Rectal smooth muscle tissue (tissue), 1 donor: Measurements from ENCODE around the gene TMEM43.
A peak's percentile ranks its signal among the peaks of the same experiment; 100 is the strongest.

Source experiments
- H3K27ac ChIP-seq: one replicate; pipeline ENCODE4 v1.7.0; 2013; ENCODE audit warnings: low read depth, low read length, inconsistent platforms
- H3K27me3 ChIP-seq: one replicate; pipeline ENCODE4 v1.7.0; 2013; ENCODE audit warnings: low read length; ENCODE audit not compliant: control insufficient read depth, insufficient read depth
- H3K36me3 ChIP-seq: one replicate; pipeline ENCODE4 v1.7.0; 2013; ENCODE audit warnings: low read length; ENCODE audit not compliant: control insufficient read depth, insufficient read depth
- H3K4me1 ChIP-seq: one replicate; pipeline ENCODE4 v1.7.0; 2013; ENCODE audit warnings: low read length; ENCODE audit not compliant: control insufficient read depth, insufficient read depth
- H3K4me3 ChIP-seq: one replicate; pipeline ENCODE4 v1.7.0; 2013; ENCODE audit warnings: low read length
- H3K9ac ChIP-seq: one replicate; pipeline ENCODE4 v1.7.0; 2013; ENCODE audit warnings: low read length

The TMEM43 gene

GRCh38 chr3:14125193-14126016 lies 553 bp downstream of the TMEM43 start:
- Histone ChIP-seq H3K9ac (peak overlapping the region; percentile 89), H3K4me1 (peaks cover 24% of the 10 kb centered on the region), H3K27ac (peak overlapping the region; percentile 95), H3K4me3 (peak overlapping the region; percentile 92), H3K27me3 (no peaks in the 10 kb centered on the region), H3K36me3 (peaks cover 16% of the 10 kb centered on the region)

GRCh38 chr3:14126017-14126886 lies 1.4 kb downstream of the TMEM43 start:
- peaks cover 24% of the 10 kb centered on the region for H3K4me1 ChIP-seq
- peak overlapping the region; percentile 13 for H3K9ac ChIP-seq
- H3K27ac ChIP-seq: peak overlapping the region; percentile 95
- peaks cover 24% of the 10 kb centered on the region for H3K36me3 ChIP-seq
- peak overlapping the region; percentile 92 for H3K4me3 ChIP-seq
- no peaks in the 10 kb centered on the region for H3K27me3 ChIP-seq

- H3K4me1 ChIP-seq: peaks cover 24% of the 10 kb centered on the region
These were observed 2.1 kb downstream of the TMEM43 start for GRCh38 chr3:14126887-14127505.

DNA sequence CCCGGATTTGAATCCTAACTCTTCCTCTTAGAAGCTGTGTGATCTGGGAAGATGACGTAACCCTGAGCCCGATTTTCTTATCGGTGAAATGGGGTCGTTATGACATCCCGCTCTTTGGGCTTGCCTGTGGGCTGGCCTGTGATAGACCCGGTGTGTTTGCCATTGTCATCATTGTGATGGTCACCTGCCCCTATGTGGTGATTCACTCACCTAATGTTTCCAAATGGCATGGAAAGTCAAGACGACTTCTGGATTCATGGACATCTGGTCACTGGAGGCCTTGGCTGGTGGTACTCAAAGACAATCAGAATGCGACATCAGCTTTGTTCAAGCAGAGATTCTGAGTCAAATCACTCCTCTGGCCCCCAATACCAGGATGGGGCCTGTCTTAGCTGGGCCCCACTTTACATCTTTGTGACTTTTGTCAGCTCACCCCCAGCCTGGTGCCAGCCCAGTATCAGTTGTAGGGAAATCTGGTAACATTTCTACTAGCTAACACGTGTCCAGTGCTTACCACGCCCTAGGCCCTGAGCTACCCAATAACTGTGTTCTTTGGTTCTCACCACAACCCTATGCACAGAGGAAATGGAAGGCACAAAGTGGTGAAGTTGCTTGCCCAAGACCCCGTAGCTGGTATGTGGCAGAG lies 2.8 kb downstream of the TMEM43 start:
- Histone ChIP-seq H3K4me3 (no peak overlapping the region), H3K27me3 (no peaks in the 10 kb centered on the region), H3K4me1 (peaks cover 24% of the 10 kb centered on the region), H3K27ac (peak overlapping the region; percentile 25), H3K9ac (no peak overlapping the region), H3K36me3 (peaks cover 37% of the 10 kb centered on the region)

More at GRCh38 chr3:14126887-14127505, 2.1 kb downstream of the TMEM43 start:
- H3K27ac ChIP-seq: peak overlapping the region; percentile 95
- no peak overlapping the region for H3K9ac ChIP-seq
- no peaks in the 10 kb centered on the region for H3K27me3 ChIP-seq
- H3K4me3 ChIP-seq: peak overlapping the region; percentile 92
- peaks cover 30% of the 10 kb centered on the region for H3K36me3 ChIP-seq

DNA sequence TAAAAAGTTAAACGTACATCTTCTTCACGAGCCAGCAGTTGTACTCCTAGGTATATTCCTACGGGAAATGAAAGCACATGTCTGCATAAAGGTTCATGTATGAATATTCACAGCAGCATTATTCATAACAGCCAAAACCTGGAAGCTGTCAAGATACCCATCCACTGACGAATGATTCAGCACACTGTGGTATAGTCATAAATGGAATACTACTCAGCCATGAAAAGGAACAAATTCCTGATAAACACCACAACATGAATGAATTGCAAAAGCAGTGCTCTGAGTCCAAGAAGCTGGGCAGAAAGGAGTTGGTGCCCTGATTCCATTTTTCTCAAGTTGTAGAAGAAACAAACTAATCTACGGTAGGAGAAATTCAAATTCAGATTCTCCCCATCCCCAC lies 3.9 kb downstream of the TMEM43 start:
- Histone ChIP-seq H3K27ac (no peak overlapping the region), H3K27me3 (no peaks in the 10 kb centered on the region), H3K9ac (no peak overlapping the region), H3K4me1 (peaks cover 21% of the 10 kb centered on the region), H3K4me3 (no peak overlapping the region), H3K36me3 (peaks cover 47% of the 10 kb centered on the region)

DNA sequence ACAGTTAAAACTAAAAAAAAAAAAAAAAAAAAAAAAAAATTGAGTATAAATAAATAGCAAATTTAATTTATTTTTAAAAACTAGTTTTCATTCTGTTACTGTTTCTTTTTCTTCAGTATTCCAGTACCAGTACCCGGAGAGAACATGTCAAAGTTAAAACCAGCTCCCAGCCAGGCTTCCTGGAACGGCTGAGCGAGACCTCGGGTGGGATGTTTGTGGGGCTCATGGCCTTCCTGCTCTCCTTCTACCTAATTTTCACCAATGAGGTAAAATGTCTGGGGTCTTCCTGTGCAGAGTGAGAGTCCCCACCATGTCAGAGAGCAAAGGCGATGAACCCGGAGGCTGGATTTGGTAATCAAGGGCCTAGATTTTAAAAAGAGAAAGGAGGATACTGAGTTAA lies 4.4 kb downstream of the TMEM43 start:
- Histone ChIP-seq H3K4me3 (no peak overlapping the region), H3K36me3 (peaks cover 51% of the 10 kb centered on the region), H3K4me1 (peaks cover 19% of the 10 kb centered on the region), H3K9ac (no peak overlapping the region), H3K27me3 (no peaks in the 10 kb centered on the region), H3K27ac (no peak overlapping the region)

GRCh38 chr3:14130230-14130629 lies 5.4 kb downstream of the TMEM43 start:
- Histone ChIP-seq H3K27me3 (no peaks in the 10 kb centered on the region), H3K9ac (no peak overlapping the region), H3K4me3 (no peak overlapping the region), H3K27ac (no peak overlapping the region), H3K4me1 (peaks cover 19% of the 10 kb centered on the region), H3K36me3 (peaks cover 59% of the 10 kb centered on the region)

DNA sequence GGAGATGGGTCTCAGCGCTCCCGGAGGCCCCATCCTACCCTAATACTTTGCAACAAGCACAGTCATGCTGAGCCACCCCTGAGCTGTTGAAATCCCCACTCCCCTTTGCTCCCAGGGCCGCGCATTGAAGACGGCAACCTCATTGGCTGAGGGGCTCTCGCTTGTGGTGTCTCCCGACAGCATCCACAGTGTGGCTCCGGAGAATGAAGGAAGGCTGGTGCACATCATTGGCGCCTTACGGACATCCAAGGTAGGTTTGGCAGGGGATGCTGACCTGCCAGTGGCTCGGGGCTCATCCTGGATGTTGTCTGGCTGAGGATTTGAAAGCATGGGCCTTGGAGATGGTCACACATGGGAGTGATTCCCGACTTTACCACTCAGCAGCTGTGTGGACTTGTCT lies 5.9 kb downstream of the TMEM43 start:
- H3K27me3 ChIP-seq: no peaks in the 10 kb centered on the region

GRCh38 chr3:14131134-14131533 lies 6.3 kb downstream of the TMEM43 start:
- peaks cover 67% of the 10 kb centered on the region for H3K36me3 ChIP-seq
- H3K4me1 ChIP-seq: peaks cover 16% of the 10 kb centered on the region
- no peak overlapping the region for H3K4me3 ChIP-seq
- no peaks in the 10 kb centered on the region for H3K27me3 ChIP-seq
- no peak overlapping the region for H3K9ac ChIP-seq
- H3K27ac ChIP-seq: no peak overlapping the region

More for the DNA sequence above, 5.9 kb downstream of the TMEM43 start:
- Histone ChIP-seq H3K4me1 (peaks cover 19% of the 10 kb centered on the region), H3K36me3 (peaks cover 64% of the 10 kb centered on the region), H3K4me3 (no peak overlapping the region), H3K9ac (no peak overlapping the region), H3K27ac (no peak overlapping the region)

DNA sequence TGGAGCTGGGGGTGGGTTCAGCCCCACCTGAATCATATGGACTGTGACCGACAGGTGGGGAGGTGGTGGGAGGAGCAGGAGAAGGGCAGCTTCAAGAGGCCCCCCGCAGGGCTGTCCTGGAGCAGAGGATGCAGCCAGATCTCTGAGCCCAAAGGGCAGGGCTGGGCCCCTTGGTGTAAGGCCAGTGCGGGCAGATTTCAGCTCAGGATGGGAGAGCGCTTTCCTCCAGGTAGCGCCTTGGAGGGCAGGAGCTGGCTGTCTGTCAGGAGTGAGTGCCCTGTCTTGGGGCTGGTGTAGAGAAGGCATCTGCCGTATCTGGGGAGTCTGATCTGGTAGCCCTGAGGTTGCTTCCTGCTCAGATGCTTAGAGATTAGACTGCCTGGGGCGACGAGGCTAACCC lies 7.3 kb downstream of the TMEM43 start:
- Histone ChIP-seq H3K27ac (no peak overlapping the region), H3K27me3 (no peaks in the 10 kb centered on the region), H3K36me3 (peaks cover 70% of the 10 kb centered on the region), H3K4me3 (no peak overlapping the region), H3K9ac (no peak overlapping the region), H3K4me1 (peaks cover 6% of the 10 kb centered on the region)

- Histone ChIP-seq H3K27me3 (no peaks in the 10 kb centered on the region), H3K36me3 (peaks cover 70% of the 10 kb centered on the region), H3K27ac (no peak overlapping the region), H3K4me1 (peaks cover under 1% of the 10 kb centered on the region), H3K4me3 (no peak overlapping the region), H3K9ac (no peak overlapping the region)
These were observed 7.8 kb downstream of the TMEM43 start for GRCh38 chr3:14132689-14133088.
